ENCODE data around the gene TANC1. TPM values are rescaled to one million over a fixed set of nuclear protein-coding genes. Genes with fewer than 3 reads are reported as not detected.

Gene TANC1
- total and polyA plus RNA-seq, 2 donors (not counting 3 experiments of a cell fraction or from before 2014, with no cell fraction given), result 58.9 to 99.4 TPM

DNA sequence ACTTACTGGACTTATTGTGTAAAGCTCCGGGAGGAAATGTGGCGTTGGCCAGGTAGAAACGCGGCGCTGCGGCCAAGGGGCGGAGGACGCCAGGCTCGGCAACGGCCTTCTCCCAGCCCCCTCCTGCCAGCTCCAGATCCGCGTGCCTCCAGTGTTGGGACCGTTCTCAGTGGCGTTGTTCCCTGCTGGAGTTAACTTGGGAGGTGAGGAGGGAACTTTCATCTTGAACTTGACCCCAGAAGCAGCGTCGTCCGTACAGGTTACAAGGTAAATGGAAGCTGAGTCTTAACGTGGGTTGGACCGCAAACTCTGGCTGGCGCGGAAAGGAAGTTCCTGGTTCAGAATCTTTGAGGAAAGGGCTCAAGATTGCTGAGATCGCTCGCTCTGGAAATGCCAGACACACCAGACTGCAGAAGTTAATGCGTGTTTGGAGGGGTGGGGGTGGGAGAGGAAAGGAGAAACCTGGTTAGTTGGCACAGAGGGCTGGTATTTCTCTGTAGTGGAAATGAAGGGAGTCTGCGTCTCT is 1.3 kb downstream of the TANC1 start:
- no peak for FAIRE-seq
- dilution Hi-C loops (cut with MboI; ENCODE audit: extremely low pct_ligation_motif_present, low sequenced_read_pairs), result no loop called here

More for the DNA sequence above, 1.3 kb downstream of the TANC1 start:
- H3K4me2 ChIP-seq (ENCODE audit: insufficient read depth, low read length), result peak overlapping the region; percentile 94
- peak overlapping the region; percentile 18 for H2AFZ ChIP-seq (ENCODE audit: low read depth, low read length)
- no TSS peak for BruUV-seq (replicated peaks)
- peak overlapping the region; percentile 71 for H3K27ac ChIP-seq (ENCODE audit: insufficient read depth, low read depth, low read length)
- no peaks in the 10 kb centered on the region for H3K27me3 ChIP-seq (ENCODE audit: control insufficient read depth in 2 of 2, insufficient read depth in 2 of 2, low read length in 2 of 2)
- H3K9me3 ChIP-seq (replicated peaks; ENCODE audit: control insufficient read depth, insufficient read depth, low read length), result no peaks in the 10 kb centered on the region
- peak; percentile 66 for DNase-seq (ENCODE audit: low read depth, low spot score)
- peaks cover 36% of the 10 kb centered on the region for H3K4me1 ChIP-seq (ENCODE audit: control insufficient read depth, extremely low read depth, insufficient read depth, low read length)
- TF ChIP-seq JUN (IDR thresholded peaks at IDR 0.05; ENCODE audit: borderline replicate concordance, insufficient read depth, insufficient read length, low read depth) (no peak), MYC (IDR thresholded peaks at IDR 0.05; ENCODE audit: low read depth, low read length) (no peak), FOS (IDR thresholded peaks at IDR 0.05; ENCODE audit: borderline replicate concordance, insufficient read depth, low read length) (no peak), EZH2 (IDR thresholded peaks at IDR 0.05; ENCODE audit: borderline replicate concordance, low read depth, low read length, severe bottlenecking) (no peak), POLR2A (IDR thresholded peaks at IDR 0.05; ENCODE audit: low read depth, low read length) (no peak), POLR2AphosphoS5 (IDR thresholded peaks at IDR 0.05; ENCODE audit: insufficient read depth, low read depth, low read length) (no peak), GATA2 (IDR thresholded peaks at IDR 0.05; ENCODE audit: insufficient read depth, insufficient read length, low read depth, low read length) (no peak)
- TF ChIP-seq, protein P1, sequence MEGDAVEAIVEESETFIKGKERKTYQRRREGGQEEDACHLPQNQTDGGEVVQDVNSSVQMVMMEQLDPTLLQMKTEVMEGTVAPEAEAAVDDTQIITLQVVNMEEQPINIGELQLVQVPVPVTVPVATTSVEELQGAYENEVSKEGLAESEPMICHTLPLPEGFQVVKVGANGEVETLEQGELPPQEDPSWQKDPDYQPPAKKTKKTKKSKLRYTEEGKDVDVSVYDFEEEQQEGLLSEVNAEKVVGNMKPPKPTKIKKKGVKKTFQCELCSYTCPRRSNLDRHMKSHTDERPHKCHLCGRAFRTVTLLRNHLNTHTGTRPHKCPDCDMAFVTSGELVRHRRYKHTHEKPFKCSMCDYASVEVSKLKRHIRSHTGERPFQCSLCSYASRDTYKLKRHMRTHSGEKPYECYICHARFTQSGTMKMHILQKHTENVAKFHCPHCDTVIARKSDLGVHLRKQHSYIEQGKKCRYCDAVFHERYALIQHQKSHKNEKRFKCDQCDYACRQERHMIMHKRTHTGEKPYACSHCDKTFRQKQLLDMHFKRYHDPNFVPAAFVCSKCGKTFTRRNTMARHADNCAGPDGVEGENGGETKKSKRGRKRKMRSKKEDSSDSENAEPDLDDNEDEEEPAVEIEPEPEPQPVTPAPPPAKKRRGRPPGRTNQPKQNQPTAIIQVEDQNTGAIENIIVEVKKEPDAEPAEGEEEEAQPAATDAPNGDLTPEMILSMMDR (IDR thresholded peaks at IDR 0.05; ENCODE audit: extremely low read depth in 1 of 2, insufficient read depth in 1 of 2, low read depth in 1 of 2, low read length in 2 of 2), result no peak
- TF ChIP-seq, protein P2, sequence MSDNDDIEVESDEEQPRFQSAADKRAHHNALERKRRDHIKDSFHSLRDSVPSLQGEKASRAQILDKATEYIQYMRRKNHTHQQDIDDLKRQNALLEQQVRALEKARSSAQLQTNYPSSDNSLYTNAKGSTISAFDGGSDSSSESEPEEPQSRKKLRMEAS (IDR thresholded peaks at IDR 0.05; ENCODE audit: insufficient read depth, insufficient read length), result no peak
- H3K9me1 ChIP-seq (replicated peaks; ENCODE audit: control insufficient read depth, extremely low read depth, insufficient read depth, low read length), result no peaks in the 10 kb centered on the region
- no peaks in the 10 kb centered on the region for H3K36me3 ChIP-seq (ENCODE audit: control insufficient read depth in 2 of 2, extremely low read depth in 1 of 2, insufficient read depth in 2 of 2, low read length in 2 of 2)
- peaks cover 62% of the 10 kb centered on the region for H3K79me2 ChIP-seq (ENCODE audit: control insufficient read depth, insufficient read depth, low read length)
- intact Hi-C loops (cut with micrococcal nuclease), result loop anchor here (1.0 to 5.0 kb wide), 4 partner anchors 29 to 198 kb away; no protein-coding TSS in a partner anchor
- H4K20me1 ChIP-seq (replicated peaks; ENCODE audit: control insufficient read depth, extremely low read depth, insufficient read depth, low read length), result peaks cover 13% of the 10 kb centered on the region
- peak overlapping the region; percentile 80 to 89 (median 89) for H3K4me3 ChIP-seq (replicated peaks in 1 of 3; ENCODE audit: insufficient read depth in 1 of 3, low read depth in 1 of 3, low read length in 3 of 3)
- peak overlapping the region; percentile 87 for H3K9ac ChIP-seq (replicated peaks; ENCODE audit: extremely low read depth, insufficient read depth, low read length)
- POLR2A ChIA-PET, result interaction anchor here (1.1 kb wide), 1 partner anchor 33 kb away, joined by 3 read pairs; no protein-coding TSS in a partner anchor
- CTCF ChIA-PET, result interaction anchor here (0.7 to 3.8 kb wide), 9 partner anchors 9 to 199 kb away, joined by 3 to 40 read pairs (median 5); no protein-coding TSS in a partner anchor
